Urothelium cell line (cell line): ENCODE results near the gene EBF4.
A peak's percentile ranks its signal among the peaks of the same experiment; 100 is the strongest.

ENCODE experiments used
- DNase-seq: peaks from one replicate; pipeline ENCODE4 v3.0.0; 2011; ENCODE audit warnings: low spot score, mixed read lengths
- FAIRE-seq: peaks from 2 replicates; lab custom pipeline; 2011; peaks lifted over from hg19 to GRCh38; lab: Jason Lieb, UNC

The EBF4 gene

GRCh38 chr20:2783908-2784566 lies 91.5 kb downstream of the EBF4 start:
- FAIRE-seq, result no peak
- DNase-seq, result no peak

DNA sequence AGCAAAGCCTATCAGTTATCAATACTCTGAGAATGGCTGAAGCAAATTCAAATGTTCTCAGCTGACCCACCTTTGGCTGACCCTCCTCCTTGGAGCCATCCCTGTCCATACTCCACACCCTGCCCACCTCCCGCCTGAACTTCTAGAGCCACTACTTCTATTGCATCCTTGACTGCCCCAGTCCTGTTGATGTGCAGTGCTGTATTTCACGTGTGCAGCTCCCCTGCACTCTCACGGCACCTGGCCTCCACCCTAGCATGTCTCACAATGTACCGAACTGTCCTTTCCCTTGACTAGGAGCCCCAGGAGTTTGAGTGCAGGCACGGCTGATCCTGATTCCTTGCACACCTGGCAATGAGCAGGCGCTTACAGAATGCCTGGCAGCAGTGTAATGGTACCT lies 100.9 kb downstream of the EBF4 start:
- FAIRE-seq, result no peak
- DNase-seq, result no peak

DNA sequence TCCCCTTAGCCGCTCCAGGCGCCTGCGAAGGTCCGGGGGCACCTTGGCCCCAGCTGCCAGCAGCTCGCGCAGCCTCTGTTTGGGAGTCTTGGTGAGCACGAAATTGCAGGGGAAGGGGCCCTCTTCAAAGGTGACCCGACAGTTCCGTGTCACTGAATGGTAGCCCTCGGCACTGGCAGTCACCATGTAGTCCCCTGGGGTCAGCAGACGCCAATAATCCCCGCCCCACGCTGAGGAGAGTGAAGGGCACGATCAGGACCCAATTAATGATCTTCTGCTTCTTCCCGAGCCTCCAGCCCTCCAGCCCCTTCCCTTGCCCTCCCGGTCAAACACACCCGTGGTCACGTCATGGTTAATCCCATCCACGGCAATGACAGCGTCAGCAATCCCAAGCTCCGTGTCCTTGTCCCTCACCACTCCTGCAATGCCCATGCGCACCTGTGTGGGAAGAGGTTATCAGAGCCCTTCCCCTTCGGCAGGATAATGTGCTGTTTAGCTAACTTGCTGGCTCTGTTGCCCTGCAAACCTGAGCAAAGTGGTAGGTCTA lies 101.7 kb downstream of the EBF4 start:
- DNase-seq, result no peak
- no peak for FAIRE-seq

DNA sequence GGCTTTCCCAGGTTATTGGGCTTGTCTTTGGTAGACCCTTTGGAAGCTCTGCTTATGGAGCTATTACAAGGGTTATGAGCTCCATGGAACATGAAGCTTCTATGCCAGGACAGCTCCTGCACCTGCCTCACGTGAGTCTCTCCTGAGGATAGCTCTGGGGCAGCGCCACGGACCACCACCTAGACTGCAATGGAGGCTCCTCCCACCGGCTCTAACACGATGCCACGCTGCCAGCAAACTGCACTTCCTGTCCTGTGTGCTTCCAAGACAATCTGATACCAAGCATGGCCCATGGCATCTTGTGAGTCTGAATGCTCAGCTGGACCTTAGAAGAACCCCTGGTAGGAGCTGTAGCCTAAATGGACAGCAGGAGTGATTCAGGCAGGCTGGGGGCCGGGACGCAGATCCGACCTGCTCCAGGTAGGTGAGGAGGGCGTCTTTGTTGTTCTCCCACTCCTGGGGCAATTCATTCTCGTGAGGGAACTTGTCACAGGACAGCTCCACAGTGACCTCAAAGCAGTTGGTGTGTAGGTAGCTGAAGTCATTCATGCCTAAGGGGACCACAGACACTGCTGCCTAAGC lies 102.4 kb downstream of the EBF4 start:
- no peak for DNase-seq
- no peak for FAIRE-seq

DNA sequence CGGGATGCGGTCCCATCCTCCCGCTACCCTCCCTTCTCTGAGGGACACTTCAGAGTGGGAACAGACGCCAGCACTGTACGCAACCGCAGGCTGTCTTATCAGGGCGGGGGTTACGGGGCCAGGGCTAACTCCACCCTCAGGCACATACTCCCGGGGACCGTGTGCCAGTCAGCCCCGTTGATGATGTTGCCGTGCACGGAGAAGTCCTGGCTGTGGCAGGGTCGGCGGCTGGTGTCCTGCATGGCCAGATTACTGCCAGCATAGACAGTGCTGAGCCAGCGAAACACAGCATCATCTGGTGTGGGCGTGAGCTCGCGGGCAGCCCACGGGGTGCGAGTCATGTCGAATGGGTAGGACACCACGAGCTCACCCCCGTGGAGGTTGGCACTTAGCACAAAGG lies 102.9 kb downstream of the EBF4 start:
- FAIRE-seq (no peak), DNase-seq (no peak)

- FAIRE-seq (no peak), DNase-seq (no peak)
Observed at GRCh38 chr20:2796011-2796660, 103.6 kb downstream of the EBF4 start.

- no peak for DNase-seq
- no peak for FAIRE-seq
Observed at GRCh38 chr20:2797136-2797983, 104.8 kb downstream of the EBF4 start.

- DNase-seq (no peak), FAIRE-seq (no peak)
Observed at GRCh38 chr20:2798095-2798805, 105.7 kb downstream of the EBF4 start.

DNA sequence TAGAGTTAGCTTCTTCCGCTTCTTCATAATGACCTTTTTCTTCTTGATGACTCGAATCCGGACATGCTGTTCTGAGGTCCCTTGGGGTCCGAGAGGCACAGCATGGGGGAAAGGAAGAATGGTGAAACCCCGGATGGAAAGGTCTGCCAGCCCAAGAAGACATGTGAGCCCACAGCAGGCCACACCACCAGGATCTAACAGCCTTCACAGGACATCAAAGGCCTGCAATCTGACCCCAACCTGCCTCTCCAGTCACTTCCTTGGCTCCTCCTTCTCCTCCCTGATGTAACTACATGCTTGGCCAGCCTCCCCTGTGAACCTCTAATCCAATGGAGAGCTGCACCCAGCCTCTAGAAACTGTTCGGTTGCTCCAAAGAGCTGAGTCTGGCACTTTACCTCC lies 106.2 kb downstream of the EBF4 start:
- FAIRE-seq (no peak), DNase-seq (no peak)

DNA sequence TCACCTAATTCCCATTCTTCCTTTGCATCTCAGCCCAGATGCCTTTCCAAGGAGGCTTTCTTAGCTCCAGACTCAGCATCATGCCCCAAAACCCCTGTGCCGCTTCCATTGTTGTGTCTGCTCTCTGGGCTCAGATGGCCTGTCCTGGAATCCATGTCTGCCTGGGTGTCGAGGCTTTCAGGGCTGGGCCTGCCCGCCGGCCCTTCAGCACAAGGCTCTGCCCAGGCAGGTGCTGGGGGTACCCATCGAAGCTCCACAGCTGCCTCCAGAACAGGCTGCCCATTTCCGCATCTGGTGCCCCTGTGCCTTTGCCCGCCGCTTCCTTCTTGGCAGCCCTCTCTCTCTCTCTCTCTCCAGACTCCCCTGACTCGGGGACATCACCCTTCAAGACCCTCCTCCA lies 106.7 kb downstream of the EBF4 start:
- FAIRE-seq (no peak), DNase-seq (no peak)

GRCh38 chr20:2799688-2800520 lies 107.3 kb downstream of the EBF4 start:
- no peak for DNase-seq
- FAIRE-seq, result peak; percentile 53

DNA sequence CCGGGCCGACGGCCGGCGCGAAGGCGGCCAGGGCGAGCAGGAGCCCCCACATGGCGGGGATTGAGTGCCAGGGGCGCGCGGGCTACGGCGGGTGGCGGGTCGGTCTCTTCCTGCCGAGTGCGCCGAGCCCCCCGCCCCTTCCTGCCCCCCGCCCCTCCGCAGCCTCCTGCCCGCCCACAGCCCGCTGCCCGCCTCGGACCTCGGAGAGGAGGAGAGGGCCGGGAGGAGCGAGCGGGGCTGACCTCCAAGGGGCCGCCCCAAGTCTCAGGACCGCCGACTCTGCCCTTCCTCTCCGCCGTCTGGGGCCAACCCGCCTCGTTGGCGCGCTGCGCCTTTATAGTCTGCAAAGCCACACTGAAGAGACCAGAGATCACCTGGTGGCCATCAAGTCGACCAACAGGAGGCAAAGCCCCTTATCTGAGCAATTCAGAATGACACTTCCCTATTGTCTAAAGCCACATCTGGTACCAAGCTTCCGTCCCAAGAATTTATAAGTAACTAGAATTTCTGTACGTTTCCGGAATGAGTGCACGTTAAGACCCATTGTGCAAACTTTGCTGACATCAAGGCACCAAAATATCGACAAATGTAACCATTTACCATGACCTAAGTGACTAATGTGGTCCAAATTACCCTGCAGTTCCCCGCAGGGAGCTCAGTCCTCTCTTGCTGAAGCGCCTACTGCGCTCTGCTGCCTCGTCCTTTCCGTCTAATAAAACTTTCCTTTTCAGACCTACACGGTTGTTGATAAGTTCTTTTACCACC lies 108.1 kb downstream of the EBF4 start, which contains the start of gene CPXM1:
Gene CPXM1, minus strand, starts transcription at position 107 of the 765 bp plus-strand sequence. Its CDS starts 55 bp downstream, at position 52.
- no peak for DNase-seq
- no peak for FAIRE-seq

GRCh38 chr20:2801286-2801728 lies 108.7 kb downstream of the EBF4 start:
- DNase-seq (no peak), FAIRE-seq (no peak)

- no peak for FAIRE-seq
Observed at GRCh38 chr20:2804041-2804828, 111.7 kb downstream of the EBF4 start.

GRCh38 chr20:2804852-2805688 lies 112.5 kb downstream of the EBF4 start:
- DNase-seq (no peak), FAIRE-seq (no peak)

More at GRCh38 chr20:2804041-2804828, 111.7 kb downstream of the EBF4 start:
- DNase-seq, result no peak

- FAIRE-seq (no peak), DNase-seq (peak; percentile 35)
Observed at GRCh38 chr20:2805689-2806350, 113.2 kb downstream of the EBF4 start.

DNA sequence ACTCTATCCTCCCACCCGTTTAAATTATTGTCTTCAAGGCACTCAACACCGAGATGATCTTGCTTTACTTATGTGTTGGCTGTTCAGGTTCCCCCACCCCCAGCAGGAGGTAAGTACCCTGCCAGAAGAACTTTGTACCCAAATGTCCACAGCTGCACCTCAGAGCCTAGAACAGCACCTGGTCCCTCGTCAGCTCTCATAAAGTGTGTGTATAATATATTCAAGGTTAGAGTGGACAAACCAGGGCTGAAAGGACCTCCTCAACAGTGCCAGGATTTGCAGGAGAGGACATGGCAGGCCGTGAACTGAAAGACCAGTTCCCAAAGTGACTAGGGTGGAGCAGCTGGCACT lies 113.7 kb downstream of the EBF4 start:
- no peak for DNase-seq
- no peak for FAIRE-seq
